Smooth muscle cell (in vitro differentiated cells): ENCODE results near the gene ZSWIM4. TPM values are rescaled to one million over a fixed set of nuclear protein-coding genes. Genes with fewer than 3 reads are reported as not detected.
"Not testable (repeated sequence)": the region's sequence is repeated elsewhere in the genome, so short reads cannot be mapped to it uniquely, and the experiment has no call there.

Experiments used
- DNase-seq: peaks from one replicate; lab custom pipeline; 2025; ENCODE audit not compliant: unreplicated experiment; lab: John Stamatoyannopoulos, UW
- H2AFZ ChIP-seq: fragments of 200-600 bp; sonication (generic); 2 replicates; pipeline ENCODE4 v1.6.0; 2016; ENCODE audit warnings: antibody characterized with exemption, low read depth, mild to moderate bottlenecking
- H3F3A ChIP-seq: fragments of 200-600 bp; sonication (generic); 2 replicates; pipeline ENCODE4 v1.6.0; 2017; ENCODE audit warnings: antibody characterized with exemption, low read depth
- H3K27ac ChIP-seq: fragments of 200-600 bp; sonication (generic); 2 replicates; pipeline ENCODE4 v1.5.1; 2016; ENCODE audit warnings: low read depth, mild to moderate bottlenecking
- H3K27me3 ChIP-seq: fragments of 200-600 bp; sonication (generic); 2 replicates; pipeline ENCODE4 v1.6.1; 2016; ENCODE audit warnings: low read depth, mild to moderate bottlenecking
- H3K36me3 ChIP-seq: fragments of 200-600 bp; sonication (generic); 2 replicates; pipeline ENCODE4 v1.5.1; 2016; ENCODE audit warnings: low read depth
- H3K4me1 ChIP-seq: fragments of 200-600 bp; sonication (generic); 2 replicates; pipeline ENCODE4 v1.5.1; 2016; ENCODE audit warnings: low read depth
- H3K4me2 ChIP-seq: fragments of 200-600 bp; sonication (generic); 2 replicates; pipeline ENCODE4 v1.6.0; 2016; ENCODE audit warnings: mild to moderate bottlenecking
- H3K4me3 ChIP-seq: fragments of 200-600 bp; sonication (generic); 2 replicates; pipeline ENCODE4 v1.5.1; 2016; ENCODE audit warnings: mild to moderate bottlenecking
- H3K79me2 ChIP-seq: fragments of 200-600 bp; sonication (generic); 2 replicates; pipeline ENCODE4 v1.6.0; 2016; ENCODE audit warnings: low read depth, mild to moderate bottlenecking
- H3K9ac ChIP-seq: fragments of 200-600 bp; sonication (generic); 2 replicates; pipeline ENCODE4 v1.6.0; 2016; ENCODE audit warnings: low read depth
- H3K9me3 ChIP-seq: fragments of 200-600 bp; sonication (generic); replicated peaks from 2 replicates; pipeline ENCODE4 v1.5.1; 2016; ENCODE audit warnings: low read depth
- H4K20me1 ChIP-seq: fragments of 200-600 bp; sonication (generic); 2 replicates; pipeline ENCODE4 v1.6.0; 2016; ENCODE audit warnings: low read depth
- CTCF ChIP-seq: fragments of 200-600 bp; sonication (generic); IDR thresholded peaks from 2 replicates; pipeline ENCODE4 v1.5.1; 2017; ENCODE audit warnings: borderline replicate concordance, mild to moderate bottlenecking, antibody characterized with exemption; ENCODE audit not compliant: insufficient read depth, poor library complexity, severe bottlenecking
- WGBS: methylation state at CpG from one replicate; pipeline ENCODE4 v1.1.7; 2016; ENCODE audit warnings: low lambda C conversion rate; 5-methylcytosine and 5-hydroxymethylcytosine counted together
- polyA plus RNA-seq: library from polyadenylated mRNA; unstranded; fragments of >200 nt; fragmentation: Nextera tagmentation; extraction: Ambion mirVana; gene quantifications from 2 replicates; pipeline ENCODE4 v1.2.1, GENCODE V29; 2016
- total RNA-seq: library from RNA; depleted of rRNA; stranded (reverse); fragments of >200 nt; gene quantifications from 2 replicates; pipeline ENCODE4 v1.2.3, GENCODE V29; 2014

Gene ZSWIM4
- total and polyA plus RNA-seq, 2 experiments from 2014 or later = 3.0 to 5.8 TPM

DNA sequence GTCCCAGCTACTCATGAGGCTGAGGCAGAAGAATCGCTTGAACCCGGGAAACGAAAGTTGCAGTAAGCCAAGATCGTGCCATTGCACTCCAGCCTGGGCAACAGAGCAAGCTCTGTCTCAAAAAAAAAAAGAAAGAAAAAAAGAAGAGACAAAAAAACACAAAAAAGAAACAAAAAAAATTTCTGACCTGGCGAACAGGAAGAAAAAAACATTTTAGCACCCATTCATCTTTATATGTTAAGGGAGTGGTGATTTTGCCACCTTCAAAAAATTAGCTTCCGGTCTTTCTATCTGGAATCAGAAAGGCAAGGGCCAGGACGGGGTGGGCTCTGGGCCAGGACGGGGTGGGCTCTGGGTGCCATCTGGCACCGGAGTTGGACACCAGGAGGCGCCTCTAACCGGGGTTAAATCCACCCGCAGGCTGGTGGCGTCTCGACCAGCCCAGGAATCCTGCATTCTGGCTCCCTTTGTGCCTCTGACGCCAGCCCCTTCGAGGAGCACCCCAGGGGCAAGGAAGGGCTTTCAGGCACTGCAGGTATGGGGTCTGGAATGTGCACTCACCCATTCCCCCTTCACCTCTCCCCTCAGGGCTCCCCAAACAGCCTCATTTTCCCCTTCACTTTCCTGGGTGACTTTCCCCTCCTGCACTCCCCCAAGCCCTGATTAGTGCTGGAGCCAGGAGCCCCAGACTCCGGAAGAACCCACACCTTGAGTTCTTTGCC lies 10.4 kb upstream of the ZSWIM4 start:
- no peaks in the 10 kb centered on the region for H4K20me1 ChIP-seq
- DNase-seq = peak; percentile 16
- no peak overlapping the region for H3K4me3 ChIP-seq
- no peaks in the 10 kb centered on the region for H3K9me3 ChIP-seq
- no peak overlapping the region for H3K27ac ChIP-seq
- 40% methylated on average over 15 of the region's 17 CpGs for WGBS
- peak; percentile 62 for TF ChIP-seq CTCF
- no peaks in the 10 kb centered on the region for H3K79me2 ChIP-seq
- no peak overlapping the region for H3K9ac ChIP-seq
- no peaks in the 10 kb centered on the region for H3K27me3 ChIP-seq
- peak overlapping the region; percentile 26 for H2AFZ ChIP-seq
- peaks cover 9% of the 10 kb centered on the region for H3K4me1 ChIP-seq
- H3K36me3 ChIP-seq = no peaks in the 10 kb centered on the region
- peak overlapping the region; percentile 46 for H3K4me2 ChIP-seq
- H3F3A ChIP-seq = peaks cover 27% of the 10 kb centered on the region

DNA sequence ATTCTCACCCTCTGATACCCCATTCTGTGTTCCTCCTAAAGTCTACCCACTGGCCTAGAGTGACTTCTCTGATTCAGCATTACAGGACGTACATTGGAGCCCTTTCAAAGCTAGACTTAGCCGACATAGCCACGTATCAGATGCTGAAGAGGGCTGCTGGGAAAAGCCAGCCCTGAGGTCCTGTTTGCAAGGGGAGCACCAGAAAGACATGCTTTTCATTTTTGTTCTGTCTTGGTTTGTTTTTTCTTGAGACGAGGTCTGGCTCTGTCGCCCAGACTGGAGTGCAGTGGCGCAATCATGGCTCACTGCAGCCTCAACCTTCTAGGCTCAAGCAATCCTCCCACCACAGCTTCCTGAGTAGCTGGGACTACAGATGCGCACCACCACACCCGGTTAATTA lies 6.3 kb upstream of the ZSWIM4 start:
- peak overlapping the region; percentile 3 for H2AFZ ChIP-seq
- H3K4me1 ChIP-seq = no peaks in the 10 kb centered on the region
- peaks cover 5% of the 10 kb centered on the region for H3F3A ChIP-seq
- peak overlapping the region; percentile 82 for H3K27ac ChIP-seq
- no peak overlapping the region for H3K4me3 ChIP-seq
- WGBS = 43% methylated on average over 8 of the region's 8 CpGs
- no peaks in the 10 kb centered on the region for H3K27me3 ChIP-seq
- DNase-seq = no peak
- H3K4me2 ChIP-seq = no peak overlapping the region
- no peaks in the 10 kb centered on the region for H4K20me1 ChIP-seq
- peak overlapping the region; percentile 12 for H3K9ac ChIP-seq
- H3K9me3 ChIP-seq = no peaks in the 10 kb centered on the region
- no peaks in the 10 kb centered on the region for H3K36me3 ChIP-seq
- no peak for TF ChIP-seq CTCF
- H3K79me2 ChIP-seq = no peaks in the 10 kb centered on the region

DNA sequence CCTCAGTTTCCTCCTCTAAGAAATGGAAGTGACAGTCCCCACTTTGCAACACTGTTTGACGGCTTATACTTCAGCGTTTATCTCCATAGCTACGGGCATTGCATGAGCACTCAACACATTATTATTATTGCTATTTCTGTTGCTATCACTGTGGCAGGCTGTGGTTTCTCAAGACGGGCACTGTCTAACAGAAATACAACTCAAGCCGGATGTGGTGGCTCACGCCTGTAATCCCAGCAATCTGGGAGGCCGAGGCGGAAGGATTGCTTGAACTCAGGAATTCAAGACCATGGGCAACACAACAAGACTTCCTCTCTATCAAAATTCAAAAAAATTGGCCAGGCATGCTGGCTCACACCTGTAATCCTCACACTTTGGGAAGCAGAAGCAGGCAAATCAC lies 4.9 kb upstream of the ZSWIM4 start:
- Histone ChIP-seq H3K36me3 (no peaks in the 10 kb centered on the region), H3K4me2 (no peak overlapping the region), H3F3A (peaks cover 5% of the 10 kb centered on the region), H3K27me3 (no peaks in the 10 kb centered on the region), H4K20me1 (no peaks in the 10 kb centered on the region), H3K9ac (no peak overlapping the region), H2AFZ (no peak overlapping the region), H3K79me2 (no peaks in the 10 kb centered on the region), H3K27ac (peak overlapping the region; percentile 33), H3K9me3 (no peaks in the 10 kb centered on the region), H3K4me1 (no peaks in the 10 kb centered on the region), H3K4me3 (no peak overlapping the region)
- WGBS = 76% methylated on average over 8 of the region's 8 CpGs
- no peak for TF ChIP-seq CTCF
- DNase-seq = no peak

DNA sequence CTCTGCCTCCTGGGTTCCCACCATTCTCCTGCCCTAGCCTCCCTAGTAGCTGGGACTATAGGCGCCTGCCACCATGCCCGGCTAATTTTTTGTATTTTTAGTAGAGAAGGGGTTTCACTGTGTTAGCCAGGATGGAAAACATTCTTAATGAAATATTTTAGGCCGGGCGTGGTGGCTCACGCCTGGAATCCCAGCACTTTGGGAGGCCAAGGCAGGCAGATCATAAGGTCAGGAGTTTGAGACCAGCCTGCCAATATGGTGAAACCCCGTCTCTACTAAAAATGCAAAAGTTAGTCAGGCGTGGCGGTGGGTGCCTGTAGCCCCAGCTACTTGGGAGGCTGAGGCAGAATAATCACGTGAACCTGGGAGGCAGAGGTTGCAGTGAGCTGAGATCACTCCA lies 1.9 kb upstream of the ZSWIM4 start:
- H3K27me3 ChIP-seq, H3K9me3 ChIP-seq, H3K36me3 ChIP-seq, H3F3A ChIP-seq, H3K4me2 ChIP-seq, H3K27ac ChIP-seq, DNase-seq, H4K20me1 ChIP-seq, H2AFZ ChIP-seq, H3K4me3 ChIP-seq, H3K9ac ChIP-seq: not testable (repeated sequence)
- Histone ChIP-seq H3K4me1 (peaks cover 12% of the 10 kb centered on the region), H3K79me2 (peaks cover 11% of the 10 kb centered on the region)
- WGBS = 96% methylated on average over 9 of the region's 9 CpGs
